GM20431 (cell line): ENCODE data around the gene ZNF526.

Source experiments
- in situ Hi-C: fragments of 300-500 bp; cut with MseI, MboI; formaldehyde crosslinking; loops from one replicate; pipeline ENCODE4 v1.15.0; 2020; ENCODE audit warnings: low sequenced_read_pairs; ENCODE audit not compliant: unreplicated experiment

Gene ZNF526

GRCh38 chr19:42219812-42220750 is at the start of gene ZNF526:
TSS of gene ZNF526 (plus strand) at chr19:42220312. CDS start at chr19:42224404, 4,092 bp downstream.
- in situ Hi-C loops = no loop called here

- in situ Hi-C loops = no loop called here
Measured at GRCh38 chr19:42170715-42171114, 49.4 kb upstream of the ZNF526 start.

GRCh38 chr19:42172261-42172660 is 47.9 kb upstream of the ZNF526 start:
- in situ Hi-C loops = no loop called here

- in situ Hi-C loops = no loop called here
Measured at GRCh38 chr19:42173695-42174094, 46.4 kb upstream of the ZNF526 start.

- in situ Hi-C loops = no loop called here
Measured at GRCh38 chr19:42174188-42174587, 45.9 kb upstream of the ZNF526 start.

- in situ Hi-C loops = no loop called here
Measured at GRCh38 chr19:42174958-42175734, 45.0 kb upstream of the ZNF526 start.

GRCh38 chr19:42175952-42176648 is 44.0 kb upstream of the ZNF526 start:
- in situ Hi-C loops = no loop called here

GRCh38 chr19:42176649-42176989 is 43.5 kb upstream of the ZNF526 start:
- in situ Hi-C loops = no loop called here

- in situ Hi-C loops = no loop called here
Measured at GRCh38 chr19:42176990-42177685, 43.0 kb upstream of the ZNF526 start.

GRCh38 chr19:42177686-42178019 is 42.5 kb upstream of the ZNF526 start:
- in situ Hi-C loops = no loop called here

GRCh38 chr19:42178791-42179674 is 41.1 kb upstream of the ZNF526 start:
- in situ Hi-C loops = no loop called here

GRCh38 chr19:42184401-42184861 is 35.7 kb upstream of the ZNF526 start:
- in situ Hi-C loops = no loop called here

GRCh38 chr19:42185277-42185676 is 34.8 kb upstream of the ZNF526 start:
- in situ Hi-C loops = no loop called here

- in situ Hi-C loops = no loop called here
Measured at GRCh38 chr19:42188665-42189064, 31.4 kb upstream of the ZNF526 start.

- in situ Hi-C loops = no loop called here
Measured at GRCh38 chr19:42189133-42189532, 31.0 kb upstream of the ZNF526 start.

- in situ Hi-C loops = no loop called here
Measured at GRCh38 chr19:42191330-42191729, 28.8 kb upstream of the ZNF526 start.

- in situ Hi-C loops = no loop called here
Measured at GRCh38 chr19:42191855-42192254, 28.3 kb upstream of the ZNF526 start.

- in situ Hi-C loops = no loop called here
Measured at GRCh38 chr19:42193294-42193693, 26.8 kb upstream of the ZNF526 start.

GRCh38 chr19:42193706-42194105 is 26.4 kb upstream of the ZNF526 start:
- in situ Hi-C loops = no loop called here
